T-helper 2 cell treated with Interferon-gamma antibody and Interleukin-4, amounts not matched to agents 100 ng/mL and 5 ng/mL, for 36 hours (primary cell): ENCODE measurements around the gene ANKRD40. TPM values are rescaled to one million over a fixed set of nuclear protein-coding genes. Genes with fewer than 3 reads are reported as not detected.

Experiments
- intact Hi-C: fragments of 100-400 bp; cut with micrococcal nuclease; formaldehyde crosslinking; loops from one replicate; pipeline ENCODE4 v1.15.1; 2023
- total RNA-seq: library from RNA; stranded (reverse); gene quantifications from 2 replicates; pipeline ENCODE4 v1.2.3, GENCODE V29; 2022

Gene ANKRD40
- total RNA-seq, 1 donor from 2014 or later = 35.9 TPM

DNA sequence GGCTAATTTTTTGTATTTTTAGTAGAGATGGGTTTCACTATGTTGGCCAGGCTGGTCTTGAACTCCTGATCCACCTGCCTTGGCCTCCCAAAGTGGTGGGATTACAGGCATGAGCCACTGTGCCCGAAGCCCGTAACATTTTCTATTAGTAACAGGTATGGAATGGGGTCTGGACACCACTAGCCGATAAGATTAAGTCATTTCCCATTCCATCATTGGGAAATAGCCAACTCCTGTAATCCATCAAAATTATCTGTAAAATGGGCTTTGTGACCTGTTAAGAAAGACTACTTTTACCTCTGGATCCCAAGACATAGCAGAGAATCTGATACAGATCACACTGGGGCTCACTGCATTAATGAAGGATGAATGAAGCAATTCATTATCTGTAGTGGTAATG lies 7.8 kb upstream of the ANKRD40 start:
- intact Hi-C loops = no loop called here

DNA sequence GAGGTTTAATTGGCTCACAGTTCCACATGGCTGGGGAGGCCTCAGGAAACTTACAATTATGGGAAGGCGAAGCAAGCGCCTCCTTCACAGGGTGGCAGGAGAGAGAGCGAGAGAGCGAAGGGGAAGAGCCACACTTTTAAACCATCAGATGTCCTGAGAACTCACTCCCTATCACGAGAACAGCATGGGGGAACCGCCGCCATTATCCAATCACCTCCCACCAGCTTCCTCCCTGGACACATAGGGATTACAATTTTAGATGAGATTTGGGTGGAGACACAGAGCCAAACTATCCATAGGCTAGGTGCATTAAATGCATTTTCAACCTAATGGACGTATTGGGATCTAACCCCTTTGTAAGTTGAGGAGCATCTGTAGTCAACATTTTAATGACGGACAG lies 4.9 kb upstream of the ANKRD40 start:
- intact Hi-C loops = no loop called here

DNA sequence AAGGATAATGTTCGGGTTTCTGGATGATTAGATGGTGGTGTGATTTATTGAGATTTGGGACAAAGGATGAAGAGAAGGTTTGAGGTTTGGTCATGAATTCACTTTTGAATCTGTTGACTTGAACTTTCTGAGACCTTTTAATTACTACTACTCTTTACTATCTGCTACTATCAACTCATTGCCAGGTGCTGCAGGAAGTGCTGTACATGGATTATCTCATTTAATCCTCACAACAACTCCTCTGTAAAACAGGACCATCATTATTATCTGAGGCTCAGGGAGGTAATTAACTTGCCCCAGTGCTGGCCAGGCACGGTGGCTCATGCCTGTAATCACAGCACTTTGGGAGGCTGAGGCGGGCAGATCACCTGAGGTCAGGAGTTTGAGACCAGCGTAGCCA lies 2.9 kb upstream of the ANKRD40 start:
- intact Hi-C loops = no loop called here

DNA sequence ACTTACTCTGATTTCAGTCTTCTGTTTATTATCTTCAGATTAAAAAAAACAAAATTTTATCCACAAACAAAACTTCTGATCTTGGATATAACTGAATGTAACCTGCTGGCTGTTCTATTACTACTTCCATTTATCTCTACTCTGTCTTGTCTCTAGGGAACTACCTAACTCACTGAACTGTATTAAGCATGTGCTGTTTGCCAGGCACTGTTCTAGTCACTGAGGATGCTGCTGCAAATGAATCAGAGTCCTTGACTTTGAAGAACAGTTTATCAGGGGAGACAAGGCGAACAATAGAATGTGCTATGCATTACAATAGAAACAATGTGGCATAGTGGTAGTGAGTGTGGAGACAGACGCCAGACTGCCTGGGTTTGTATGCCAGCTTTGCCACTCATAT lies 2.3 kb upstream of the ANKRD40 start:
- intact Hi-C loops = no loop called here

DNA sequence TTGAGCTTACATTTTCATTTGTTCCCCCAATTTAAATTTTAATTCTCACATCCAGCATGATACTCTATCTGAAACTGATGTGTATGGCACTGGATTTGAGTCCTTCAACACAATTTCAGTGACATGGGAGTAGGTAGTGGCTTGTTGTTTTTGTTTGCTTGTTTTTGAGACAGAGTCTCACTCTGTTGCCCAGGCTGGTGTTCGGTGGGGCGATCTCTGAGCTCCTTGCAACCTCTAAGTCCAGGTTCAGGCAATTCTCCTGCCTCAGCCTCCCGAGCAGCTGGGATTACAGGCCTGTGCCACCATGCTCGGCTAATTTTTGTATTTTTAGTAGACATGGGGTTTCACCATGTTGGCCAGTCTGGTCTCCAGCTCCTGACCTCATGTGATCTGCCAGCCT lies 1.3 kb upstream of the ANKRD40 start:
- intact Hi-C loops = loop anchor here (5.0 kb wide), 3 partner anchors 167 to 337 kb away; partner anchors contain the start of genes EME1, MRPL27 and RSAD1

DNA sequence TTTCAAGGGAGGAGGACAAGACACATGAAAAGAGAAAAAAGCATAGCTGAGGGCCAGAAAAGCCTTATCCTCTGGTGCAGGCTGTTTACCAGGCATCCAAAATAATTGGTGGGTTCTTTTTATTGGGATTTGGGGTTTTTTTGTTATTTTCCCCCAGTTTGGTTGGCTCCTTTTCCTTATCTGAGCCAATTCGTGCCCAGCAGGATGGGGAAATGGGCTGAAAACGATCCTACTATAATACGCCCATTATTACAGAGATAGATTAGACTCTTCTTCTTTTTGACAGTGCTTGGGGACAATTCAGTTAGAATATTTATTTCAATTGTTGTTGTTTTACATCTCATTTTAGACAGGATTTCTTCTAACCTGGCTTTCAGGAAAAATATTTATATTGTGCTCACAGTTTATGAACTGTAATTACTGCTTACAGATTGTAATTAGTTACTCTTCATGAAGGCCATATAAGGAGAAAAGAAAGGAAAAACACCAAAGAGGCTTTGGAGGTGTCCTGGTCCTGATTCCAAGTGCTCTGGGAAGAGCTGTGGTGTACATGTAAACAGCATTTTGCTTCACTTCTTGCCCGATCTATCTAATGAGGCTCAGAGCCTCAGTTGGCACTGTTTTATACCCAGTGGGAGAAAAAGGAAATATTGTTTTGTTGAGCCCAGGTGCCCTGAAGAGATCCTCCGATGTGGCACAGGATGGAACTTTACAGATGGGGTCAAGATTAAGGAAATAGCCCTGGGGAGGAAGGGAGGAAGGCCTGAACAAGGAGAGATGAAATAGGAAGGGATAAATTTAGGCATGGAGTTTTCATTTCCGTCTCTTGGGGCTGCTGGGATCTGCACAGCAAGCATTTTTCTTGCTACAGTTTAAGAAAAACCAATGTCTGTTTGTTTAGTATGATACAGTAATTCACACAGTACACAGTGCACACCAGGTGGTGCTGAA lies 611 bp upstream of the ANKRD40 start:
- intact Hi-C loops = loop anchor here (5.0 kb wide), 3 partner anchors 166 to 336 kb away; partner anchors contain the start of genes EME1, MRPL27 and RSAD1

DNA sequence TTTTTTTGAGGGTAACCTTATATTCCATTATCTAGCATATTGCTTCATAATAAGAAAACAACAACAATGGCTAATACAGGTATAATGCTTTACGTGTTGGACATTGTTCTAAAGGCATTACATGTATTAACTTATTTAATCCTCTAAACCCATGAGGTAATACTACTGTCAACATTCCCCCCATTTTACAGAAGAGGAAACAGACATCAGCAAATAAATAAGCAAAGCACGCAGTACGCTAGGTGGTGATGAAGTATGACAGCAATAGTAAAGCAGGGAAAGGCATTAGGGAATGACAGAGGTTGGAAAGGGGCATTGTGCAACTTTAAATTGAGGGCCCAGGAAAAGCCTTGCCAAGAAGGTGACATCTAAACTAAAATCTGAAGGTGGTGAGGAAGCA lies 4.6 kb downstream of the ANKRD40 start:
- intact Hi-C loops = no loop called here

DNA sequence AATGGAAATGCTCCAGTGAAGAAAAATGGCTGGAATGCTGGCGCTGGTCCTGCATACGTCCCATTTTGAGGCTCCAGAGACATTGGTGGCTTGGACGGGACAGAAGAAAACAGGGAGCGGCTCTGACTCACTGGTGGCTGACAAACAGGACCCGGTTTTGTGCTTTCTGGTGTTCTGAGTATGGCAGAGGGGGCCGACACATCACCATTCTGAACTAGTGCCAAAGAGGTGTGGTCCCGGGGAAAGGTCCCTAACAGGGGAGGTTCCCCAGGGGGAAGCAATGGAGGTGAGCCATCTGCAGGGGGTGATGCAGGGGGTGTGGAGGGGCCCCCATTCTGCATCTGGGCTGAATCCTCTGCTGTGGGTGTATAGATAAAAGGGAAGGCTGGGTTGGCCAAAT lies 8.3 kb downstream of the ANKRD40 start:
- intact Hi-C loops = loop anchor here (2.0 to 5.0 kb wide), 2 partner anchors 71 to 142 kb away; no protein-coding TSS in a partner anchor

DNA sequence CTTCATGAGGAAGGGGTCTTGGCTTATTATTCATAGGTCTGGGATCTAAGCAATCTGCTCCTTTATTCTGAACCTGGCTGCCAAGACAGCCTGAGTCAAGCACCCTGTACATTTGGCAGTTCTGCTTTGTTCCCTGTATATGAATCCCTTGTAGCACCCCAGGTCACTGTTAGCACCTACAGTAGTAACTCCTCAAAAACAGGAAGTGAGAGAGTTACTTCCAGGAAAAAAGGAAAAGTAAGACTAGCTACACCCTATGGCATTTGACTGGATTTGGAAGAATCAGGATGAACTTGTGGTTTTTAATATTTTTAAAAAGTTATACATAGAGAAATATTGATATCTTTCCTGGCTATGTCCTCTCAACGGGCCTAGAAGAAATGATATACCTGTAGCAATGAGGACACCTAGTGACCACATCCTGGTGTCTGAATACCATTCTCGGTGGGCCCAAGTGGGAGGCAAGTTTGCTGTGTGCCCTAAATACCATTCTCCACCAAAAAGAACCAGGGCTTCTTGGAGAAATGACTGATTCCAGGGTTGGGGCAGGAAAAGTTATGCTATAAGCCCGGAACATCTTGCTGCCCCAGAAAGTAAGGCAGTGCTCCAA lies 9.9 kb downstream of the ANKRD40 start:
- intact Hi-C loops = loop anchor here (2.0 to 5.0 kb wide), 2 partner anchors 69 to 140 kb away; no protein-coding TSS in a partner anchor

DNA sequence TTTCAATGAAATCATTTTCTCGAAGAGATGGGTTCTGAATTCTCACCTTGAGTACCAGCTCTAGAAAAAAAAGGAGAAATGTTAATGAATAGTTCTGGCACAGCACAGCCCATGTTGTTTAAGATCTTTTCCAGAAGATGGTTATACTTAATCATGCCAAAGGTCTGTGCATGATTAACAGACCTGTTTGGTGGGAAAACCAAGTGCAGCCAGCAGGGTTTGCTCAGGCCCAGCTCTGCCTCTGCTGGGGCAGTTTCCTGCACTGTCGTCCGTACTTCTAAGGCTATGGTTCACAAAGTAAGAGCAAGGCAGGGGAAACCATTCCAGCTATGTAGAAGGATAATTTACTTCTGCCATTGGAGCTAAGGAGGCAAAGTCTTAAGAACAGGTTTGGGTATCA lies 10.7 kb downstream of the ANKRD40 start:
- intact Hi-C loops = loop anchor here (5.0 kb wide), 1 partner anchor 140 kb away; no protein-coding TSS in a partner anchor

DNA sequence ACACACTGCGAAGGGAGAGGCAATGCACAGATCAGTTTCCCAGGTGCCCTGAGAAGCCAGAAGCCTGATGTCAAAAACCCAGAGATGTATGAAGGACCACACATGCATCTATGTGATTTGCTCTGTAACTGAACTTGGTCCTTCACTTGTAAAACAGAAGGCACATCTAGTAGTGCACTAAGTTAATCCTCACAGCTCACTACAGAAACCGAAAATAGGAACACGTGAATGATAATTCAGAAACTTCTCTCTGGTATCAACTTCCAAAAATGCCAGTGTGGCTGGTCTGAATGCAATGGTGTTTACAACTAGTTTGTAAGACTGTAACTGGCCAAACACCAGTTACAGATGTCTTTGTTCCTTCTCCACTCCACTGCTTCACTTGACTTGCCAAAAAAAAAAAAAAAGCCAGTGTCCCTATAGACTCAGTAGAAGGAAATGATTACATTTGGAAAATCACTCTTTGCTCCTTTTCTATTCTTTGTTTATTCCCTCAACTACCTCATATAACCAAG lies 11.3 kb downstream of the ANKRD40 start:
- intact Hi-C loops = loop anchor here (5.0 kb wide), 1 partner anchor 139 kb away; no protein-coding TSS in a partner anchor

DNA sequence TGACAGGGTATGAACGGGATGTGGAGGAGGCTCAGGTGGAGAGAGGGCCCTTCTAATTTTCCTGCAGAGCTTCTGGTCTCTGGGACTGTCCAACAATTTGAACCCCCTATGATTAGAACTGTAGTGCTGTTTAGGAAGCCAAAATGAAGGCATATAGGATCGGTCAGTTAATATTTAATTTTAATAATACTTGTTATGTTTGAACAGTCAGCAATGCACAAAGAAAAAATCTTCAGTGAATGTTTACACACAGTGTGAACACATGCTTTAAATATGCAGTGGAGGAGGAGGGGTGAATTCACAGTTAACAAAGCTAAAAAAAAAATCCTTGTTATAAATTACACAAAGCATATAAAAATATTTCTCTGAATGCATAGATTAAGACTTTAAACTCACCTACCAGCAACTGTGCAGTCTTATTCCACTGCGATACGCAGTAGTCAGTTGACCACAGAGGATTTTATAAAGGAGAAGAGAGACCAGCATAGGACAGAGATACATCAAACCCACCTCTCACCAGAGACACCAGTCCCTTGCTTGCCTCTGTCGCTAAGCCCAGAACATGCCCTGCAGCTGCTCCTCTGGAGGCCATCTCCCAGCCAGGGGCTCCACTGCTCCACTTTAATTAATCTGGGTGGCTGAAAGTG lies 14.6 kb downstream of the ANKRD40 start:
- intact Hi-C loops = no loop called here

DNA sequence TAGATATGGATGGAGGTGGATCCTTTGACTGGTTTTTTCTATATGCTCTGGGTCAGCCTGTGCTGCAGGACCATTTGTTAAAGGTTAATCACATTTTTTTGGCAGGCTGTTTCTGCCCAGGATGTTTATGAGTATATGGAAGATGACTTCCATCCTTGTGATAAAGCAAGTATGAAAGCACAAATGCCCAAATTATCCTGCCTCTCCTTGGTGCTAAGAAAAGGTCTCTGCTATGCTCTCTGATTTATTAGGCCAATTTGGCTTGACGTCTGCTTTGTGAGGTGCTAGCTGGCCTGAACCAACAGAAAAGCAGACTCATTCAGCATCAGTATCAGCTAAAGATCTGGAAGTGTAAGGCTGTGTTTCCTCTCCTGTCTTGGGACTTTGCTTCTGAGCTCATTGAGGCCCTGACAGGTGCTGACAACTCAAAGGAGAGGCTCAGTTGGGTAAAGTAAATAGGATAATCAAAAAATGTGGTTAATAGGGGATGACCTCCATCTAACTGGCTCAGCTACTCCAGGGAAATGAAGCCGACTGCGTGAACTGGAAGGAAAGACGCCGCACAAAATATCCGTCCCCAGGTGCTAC lies 15.2 kb downstream of the ANKRD40 start:
- intact Hi-C loops = no loop called here

DNA sequence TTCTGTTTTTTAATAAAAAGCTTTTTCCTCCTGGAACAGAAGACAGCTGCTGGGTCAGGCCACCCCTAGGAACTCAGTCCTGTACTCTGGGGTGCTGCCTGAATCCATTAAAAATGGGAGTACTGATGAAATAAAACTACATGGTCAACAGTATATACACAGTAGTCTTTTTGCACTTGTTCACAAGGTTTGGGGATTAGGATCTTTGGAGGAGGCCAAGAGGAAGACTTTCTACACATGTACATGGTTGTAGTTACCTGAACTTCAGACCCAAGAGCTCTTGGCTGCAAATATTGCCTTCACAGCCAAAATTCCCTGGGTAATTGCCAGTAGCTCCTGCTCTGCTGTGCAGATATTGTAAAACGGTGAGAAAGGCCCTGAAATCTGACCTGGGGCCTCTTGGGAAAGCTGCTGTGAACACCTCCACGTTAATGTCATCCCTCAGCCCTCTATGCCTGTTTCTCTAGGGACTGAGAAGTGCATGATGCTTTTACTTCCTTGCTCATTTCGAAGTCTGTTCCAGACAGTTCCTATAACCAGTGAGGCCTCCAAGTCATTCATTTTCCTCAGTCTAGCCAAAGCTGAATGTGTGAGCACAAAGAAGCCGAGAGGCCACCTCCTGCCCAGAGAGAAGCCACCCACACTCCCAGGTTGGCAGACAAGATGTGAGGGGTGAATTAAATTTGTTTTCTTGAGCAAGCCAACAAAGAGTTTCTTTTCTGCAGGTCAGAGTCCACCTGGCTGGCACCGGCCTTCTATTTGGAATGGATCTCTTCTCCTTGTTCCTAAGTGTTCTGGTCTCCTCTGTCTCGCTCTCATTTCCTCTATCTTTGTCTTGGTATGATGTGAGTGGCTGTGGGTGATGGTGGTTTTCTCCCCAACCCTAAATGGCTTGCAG lies 15.9 kb downstream of the ANKRD40 start:
- intact Hi-C loops = no loop called here

DNA sequence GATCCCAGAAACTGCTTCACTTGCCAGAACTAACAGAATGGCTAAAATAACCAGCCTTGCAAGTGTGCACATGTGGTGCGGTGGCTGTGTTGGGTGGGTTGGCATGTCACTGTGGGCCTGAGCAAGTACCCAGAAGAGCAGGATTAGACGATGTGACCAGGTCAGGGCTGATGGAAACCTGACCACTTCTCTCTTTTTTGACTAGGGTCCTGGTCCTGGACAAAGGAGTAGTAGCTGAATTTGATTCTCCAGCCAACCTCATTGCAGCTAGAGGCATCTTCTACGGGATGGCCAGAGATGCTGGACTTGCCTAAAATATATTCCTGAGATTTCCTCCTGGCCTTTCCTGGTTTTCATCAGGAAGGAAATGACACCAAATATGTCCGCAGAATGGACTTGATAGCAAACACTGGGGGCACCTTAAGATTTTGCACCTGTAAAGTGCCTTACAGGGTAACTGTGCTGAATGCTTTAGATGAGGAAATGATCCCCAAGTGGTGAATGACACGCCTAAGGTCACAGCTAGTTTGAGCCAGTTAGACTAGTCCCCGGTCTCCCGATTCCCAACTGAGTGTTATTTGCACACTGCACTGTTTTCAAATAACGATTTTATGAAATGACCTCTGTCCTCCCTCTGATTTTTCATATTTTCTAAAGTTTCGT lies 16.7 kb downstream of the ANKRD40 start:
- intact Hi-C loops = no loop called here

DNA sequence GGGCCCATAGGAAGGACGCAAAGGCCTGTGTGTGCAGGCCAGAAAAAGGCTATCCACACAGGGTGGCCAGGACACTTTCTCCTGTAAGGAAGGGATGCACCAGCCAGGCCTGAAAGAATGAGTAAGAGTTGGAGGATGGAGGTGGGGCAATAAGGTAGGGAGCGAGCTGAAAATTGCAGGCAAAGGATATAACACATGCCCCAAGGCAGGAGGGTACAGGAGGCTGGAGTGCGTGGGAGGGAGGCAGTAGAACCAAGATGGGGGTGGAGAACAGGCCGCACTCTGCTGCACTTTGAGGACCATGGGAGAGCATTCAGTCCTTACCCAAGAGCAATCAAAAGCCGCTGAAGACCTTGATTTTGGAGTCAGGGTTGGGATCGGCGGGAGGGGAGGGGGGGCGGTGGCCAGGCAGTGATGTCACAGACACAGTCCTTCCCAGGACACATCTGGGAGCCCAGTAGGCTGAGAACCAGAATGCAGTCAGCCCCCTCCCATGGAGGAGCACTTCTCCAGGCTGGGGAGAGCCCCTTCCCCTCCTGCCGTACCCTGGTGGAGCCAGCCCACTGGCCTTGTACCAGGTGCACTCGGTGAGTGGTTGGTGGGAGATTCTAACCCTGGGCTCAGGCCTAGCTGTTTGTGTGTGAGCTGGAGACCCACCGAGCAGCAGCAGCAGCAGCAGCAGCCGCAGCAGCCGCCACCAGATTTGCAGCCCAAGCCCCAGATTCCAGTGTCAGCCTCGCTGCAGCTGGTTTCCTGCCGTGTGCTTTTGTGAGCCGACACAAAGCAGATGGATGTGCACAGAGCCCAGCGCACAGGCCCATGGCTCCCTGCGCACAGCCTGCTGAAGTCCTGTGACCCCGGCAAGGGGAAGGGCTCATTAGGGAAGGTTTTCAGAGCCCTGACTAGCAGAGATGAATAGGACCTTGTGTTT lies 17.5 kb downstream of the ANKRD40 start:
- intact Hi-C loops = no loop called here

DNA sequence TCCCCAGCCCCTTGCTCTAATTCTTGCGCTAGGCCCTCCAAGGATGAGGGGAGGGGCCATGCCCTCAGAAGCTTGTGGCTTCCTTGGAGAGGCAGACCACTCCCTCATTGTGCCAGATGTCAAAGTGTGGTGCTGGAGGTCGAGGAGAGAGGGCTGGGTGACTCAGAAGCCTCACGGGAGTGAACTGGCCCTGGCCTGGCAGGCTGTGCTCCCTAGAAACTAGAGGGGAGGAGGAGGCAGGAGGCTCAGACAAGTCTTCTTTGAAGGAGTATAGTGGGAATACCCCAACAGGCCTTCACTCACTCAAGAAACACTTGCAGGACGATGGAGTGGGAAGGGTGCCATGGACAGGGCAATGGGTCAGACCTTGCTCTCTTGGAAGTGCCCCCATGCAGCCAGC lies 18.5 kb downstream of the ANKRD40 start:
- intact Hi-C loops = no loop called here

DNA sequence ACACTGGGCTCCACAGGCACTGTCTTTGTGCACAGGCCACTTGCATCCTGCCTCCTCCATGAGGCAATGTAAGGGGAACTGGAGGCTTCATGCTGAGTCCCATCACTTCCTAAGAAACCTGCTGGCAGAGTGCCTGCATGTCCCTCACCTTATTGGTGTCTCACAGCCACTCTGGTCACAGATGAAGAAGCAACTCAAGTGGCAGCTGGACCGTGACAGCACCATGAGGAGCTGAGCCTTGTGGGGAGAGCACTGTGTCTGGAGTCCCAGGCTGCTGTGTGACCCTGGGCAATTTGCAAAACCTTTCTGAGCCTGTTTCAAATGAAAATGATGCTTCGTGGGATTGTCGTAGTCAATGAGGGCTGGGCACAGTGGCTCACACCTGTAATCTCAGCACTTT lies 19.5 kb downstream of the ANKRD40 start:
- intact Hi-C loops = no loop called here
